ENCODE results near the gene TRIM46. TPM values are rescaled to one million over a fixed set of nuclear protein-coding genes. Genes with fewer than 3 reads are reported as not detected.

TRIM46 gene
- total and polyA plus RNA-seq, 9 of the 15 experiments (the other 6 are each of a cell fraction or from before 2014, with no cell fraction given), result 0.05 to 0.60 (median 0.16) TPM; not detected in 3

- Histone ChIP-seq H3K4me2 (ENCODE audit: insufficient read depth, low read length) (no peak overlapping the region), H4K20me1 (replicated peaks; ENCODE audit: control insufficient read depth, insufficient read depth, low read length) (no peaks in the 10 kb centered on the region), H2AFZ (ENCODE audit: low read depth, low read length) (no peak overlapping the region), H3K9me1 (ENCODE audit: control insufficient read depth, insufficient read depth, low read length) (no peaks in the 10 kb centered on the region), H3K27me3 (ENCODE audit: control insufficient read depth in 2 of 2, insufficient read depth in 2 of 2, low read length in 2 of 2) (no peaks in the 10 kb centered on the region), H3K9me3 (replicated peaks; ENCODE audit: control insufficient read depth, insufficient read depth, low read depth, low read length) (no peaks in the 10 kb centered on the region), H3K79me2 (ENCODE audit: control insufficient read depth, insufficient read depth, low read length) (peaks cover 15% of the 10 kb centered on the region), H3K4me3 (no peak overlapping the region), H3K36me3 (ENCODE audit: control insufficient read depth, insufficient read depth, low read length) (peaks cover 35% of the 10 kb centered on the region), H3K27ac (ENCODE audit: extremely low read depth, low read depth, low read length) (no peak overlapping the region), H3K9ac (ENCODE audit: insufficient read depth in 1 of 2, low read depth in 2 of 2, low read length in 2 of 2) (no peak overlapping the region), H3K4me1 (replicated peaks in 1 of 2; ENCODE audit: control insufficient read depth in 2 of 2, insufficient read depth in 2 of 2, low read length in 2 of 2) (peaks cover 13 to 21% of the 10 kb centered on the region in 2 experiments; a peak in 4 of 5 replicates)
- ATAC-seq (no peak), DNase-seq (ENCODE audit: extremely low read depth in 1 of 4, low spot score in 3 of 4) (no peak), FAIRE-seq (no peak)
- ChIA-PET CTCF (ENCODE audit: low intra/inter-chr PET ratio) (interaction anchor here (0.7 to 4.4 kb wide), 6 partner anchors 48 to 84 kb away, joined by 3 to 59 read pairs (median 18); no protein-coding TSS in a partner anchor), POLR2A (interaction anchor here (0.8 to 1.4 kb wide), 6 partner anchors 10 to 106 kb away, joined by 3 to 9 read pairs (median 4); no protein-coding TSS in a partner anchor)
- no TSS peak for BruUV-seq (replicated peaks)
- WGBS (ENCODE audit: insufficient coverage, low coverage, missing lambda C conversion rate), result 79% methylated on average over 10 of the region's 10 CpGs
- intact Hi-C loops (cut with micrococcal nuclease) (loop anchor here (5.0 kb wide), 1 partner anchor 56 kb away; no protein-coding TSS in a partner anchor), in situ Hi-C loops (cut with MboI) (loop anchor here (5.0 kb wide), 1 partner anchor 76 kb away; no protein-coding TSS in a partner anchor)
- TF ChIP-seq POLR2B (IDR thresholded peaks at IDR 0.05; ENCODE audit: low read depth, partially characterized antibody) (peak; percentile 40), SUPT5H (IDR thresholded peaks at IDR 0.05) (peak; percentile 26; the same call in 1 of the 2 replicates), POLR2A (conservative IDR thresholded peaks at IDR 0.05) (no peak)
Measured at GRCh38 chr1:155168456-155169210, 5.0 kb upstream of the TRIM46 start.

GRCh38 chr1:155169541-155169940 is 4.1 kb upstream of the TRIM46 start:
- Histone ChIP-seq H3K9me3 (replicated peaks; ENCODE audit: control insufficient read depth, insufficient read depth, low read depth, low read length) (no peaks in the 10 kb centered on the region), H2AFZ (ENCODE audit: low read depth, low read length) (no peak overlapping the region), H3K79me2 (ENCODE audit: control insufficient read depth, insufficient read depth, low read length) (peaks cover 15% of the 10 kb centered on the region), H3K4me3 (no peak overlapping the region), H3K9ac (ENCODE audit: insufficient read depth in 1 of 2, low read depth in 2 of 2, low read length in 2 of 2) (no peak overlapping the region), H3K4me2 (ENCODE audit: insufficient read depth, low read length) (no peak overlapping the region), H3K27me3 (ENCODE audit: control insufficient read depth in 2 of 2, insufficient read depth in 2 of 2, low read length in 2 of 2) (no peaks in the 10 kb centered on the region), H3K36me3 (ENCODE audit: control insufficient read depth, insufficient read depth, low read length) (peaks cover 35% of the 10 kb centered on the region), H3K27ac (ENCODE audit: extremely low read depth, low read depth, low read length) (no peak overlapping the region), H4K20me1 (replicated peaks; ENCODE audit: control insufficient read depth, insufficient read depth, low read length) (no peaks in the 10 kb centered on the region), H3K4me1 (replicated peaks in 1 of 2; ENCODE audit: control insufficient read depth in 2 of 2, insufficient read depth in 2 of 2, low read length in 2 of 2) (peaks cover 16 to 30% of the 10 kb centered on the region in 2 experiments; a peak in 4 of 5 replicates), H3K9me1 (ENCODE audit: control insufficient read depth, insufficient read depth, low read length) (no peaks in the 10 kb centered on the region)
- ATAC-seq, result no peak
- ChIA-PET POLR2A (no interaction called here), CTCF (ENCODE audit: low intra/inter-chr PET ratio) (no interaction called here)
- WGBS (ENCODE audit: insufficient coverage, low coverage, missing lambda C conversion rate), result 60% methylated on average over 5 of the region's 5 CpGs
- intact Hi-C loops (cut with micrococcal nuclease), result loop anchor here (5.0 kb wide), 1 partner anchor 57 kb away; no protein-coding TSS in a partner anchor
- TF ChIP-seq ZNF175 (CRISPR knock-in tag; IDR thresholded peaks at IDR 0.05; ENCODE audit: low read depth) (no peak), ZNF274 (IDR thresholded peaks at IDR 0.05; ENCODE audit: borderline replicate concordance, low read depth, low read length) (no peak)
- DNase-seq (ENCODE audit: extremely low read depth in 1 of 4, low spot score in 3 of 4), result peak in 1 of 4 experiments; percentile 0
- BruUV-seq (replicated peaks), result no TSS peak
- no peak for FAIRE-seq
- in situ Hi-C loops (cut with MboI), result loop anchor here (5.0 kb wide), 1 partner anchor 77 kb away; no protein-coding TSS in a partner anchor
